MM.1S (cell line): ENCODE measurements around the gene FOXC1.

Experiments
- DNase-seq: peaks from one replicate; pipeline ENCODE4 v3.0.0-alpha.2; 2015
- H2AFZ ChIP-seq: fragments of 300-600 bp; sonication (generic); 2 replicates; pipeline ENCODE4 v1.6.0; 2016; ENCODE audit warnings: antibody characterized with exemption, low read length
- H3F3A ChIP-seq: fragments of 300-600 bp; sonication (generic); 2 replicates; pipeline ENCODE4 v1.6.1; 2016; ENCODE audit warnings: mild to moderate bottlenecking, antibody characterized with exemption, low read length, moderate library complexity, mixed read lengths; ENCODE audit not compliant: insufficient read depth
- H3K27ac ChIP-seq: fragments of 300-600 bp; sonication (generic); 2 replicates; pipeline ENCODE4 v1.5.1; 2016; ENCODE audit warnings: mild to moderate bottlenecking, low read length
- H3K27me3 ChIP-seq: fragments of 300-600 bp; sonication (generic); replicated peaks from 2 replicates; pipeline ENCODE4 v1.6.0; 2016; ENCODE audit warnings: low read length; ENCODE audit not compliant: insufficient read depth
- H3K36me3 ChIP-seq: fragments of 300-600 bp; sonication (generic); replicated peaks from 2 replicates; pipeline ENCODE4 v1.6.1; 2016; ENCODE audit warnings: mild to moderate bottlenecking, low read length, mixed read lengths; ENCODE audit not compliant: insufficient read depth
- H3K4me1 ChIP-seq: fragments of 300-600 bp; sonication (generic); 2 replicates; pipeline ENCODE4 v1.6.1; 2016; ENCODE audit warnings: low read length, mixed read lengths
- H3K4me2 ChIP-seq: fragments of 300-600 bp; sonication (generic); 2 replicates; pipeline ENCODE4 v1.6.0; 2016; ENCODE audit warnings: low read depth, low read length
- H3K4me3 ChIP-seq: fragments of 300-600 bp; sonication (generic); 2 replicates; pipeline ENCODE4 v1.5.1; 2016; ENCODE audit warnings: low read length, mixed read lengths
- H3K79me2 ChIP-seq: fragments of 300-600 bp; sonication (generic); 2 replicates; pipeline ENCODE4 v1.6.1; 2016; ENCODE audit warnings: mixed run types, low read length, mixed read lengths
- H3K9ac ChIP-seq: fragments of 300-600 bp; sonication (generic); 2 replicates; pipeline ENCODE4 v1.6.1; 2016; ENCODE audit warnings: low read length, mixed read lengths
- H3K9me2 ChIP-seq: fragments of 300-600 bp; sonication (generic); replicated peaks from 2 replicates; pipeline ENCODE4 v1.6.1; 2016; ENCODE audit warnings: mild to moderate bottlenecking, low read length, mixed read lengths; ENCODE audit not compliant: insufficient read depth
- H3K9me3 ChIP-seq: fragments of 300-600 bp; sonication (generic); replicated peaks from 2 replicates; pipeline ENCODE4 v1.6.1; 2016; ENCODE audit warnings: mild to moderate bottlenecking, low read length, mixed read lengths; ENCODE audit not compliant: insufficient read depth
- H4K20me1 ChIP-seq: fragments of 300-600 bp; sonication (generic); 2 replicates; pipeline ENCODE4 v1.6.1; 2016; ENCODE audit warnings: mild to moderate bottlenecking, low read length, moderate library complexity, mixed read lengths; ENCODE audit not compliant: insufficient read depth
- CTCF ChIP-seq: fragments of 300-600 bp; sonication (generic); IDR thresholded peaks from 2 replicates; pipeline ENCODE4 v1.5.1; 2016; ENCODE audit warnings: antibody characterized with exemption, low read length, mixed read lengths
- EZH2 ChIP-seq: fragments of 300-600 bp; sonication (generic); optimal IDR thresholded peaks from 2 replicates; pipeline ENCODE3; 2017; ENCODE audit warnings: low read depth, mild to moderate bottlenecking, antibody characterized with exemption, low read length, mixed read lengths
- EZH2phosphoT487 ChIP-seq: fragments of 300-600 bp; sonication (generic); IDR thresholded peaks from 2 replicates; pipeline ENCODE4 v1.6.1; 2018; ENCODE audit warnings: antibody characterized with exemption, low read length

FOXC1 gene

DNA sequence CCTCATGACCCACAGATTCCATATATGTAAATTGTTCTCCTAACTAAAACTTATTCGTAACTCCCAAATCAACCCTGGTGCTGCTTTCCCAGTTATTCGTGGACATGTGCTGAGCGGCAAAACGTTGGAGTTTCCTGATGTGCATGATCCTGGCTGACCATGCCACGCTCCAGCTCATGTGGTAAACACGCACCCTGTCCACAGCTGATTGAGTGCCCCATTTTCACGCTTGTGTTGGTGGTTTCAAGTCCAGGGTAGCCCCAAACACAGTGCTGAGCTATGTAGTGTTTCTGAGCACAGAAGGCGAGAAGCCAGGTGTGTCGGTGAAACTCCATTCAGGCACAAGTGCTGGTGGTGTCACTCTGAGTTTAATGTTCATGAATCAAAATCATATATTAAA, 19.1 kb upstream of the FOXC1 start:
- TF ChIP-seq EZH2phosphoT487 (no peak), CTCF (no peak), EZH2 (no peak)
- no peak for DNase-seq
- Histone ChIP-seq H3K36me3 (no peaks in the 10 kb centered on the region), H3F3A (no peaks in the 10 kb centered on the region), H3K9me2 (no peaks in the 10 kb centered on the region), H3K4me2 (no peak overlapping the region), H3K4me1 (no peaks in the 10 kb centered on the region), H3K9ac (no peak overlapping the region), H3K27ac (no peak overlapping the region), H3K4me3 (no peak overlapping the region), H2AFZ (no peak overlapping the region), H3K79me2 (no peaks in the 10 kb centered on the region), H3K27me3 (peaks cover 16% of the 10 kb centered on the region; the same call in 1 of the 2 replicates), H3K9me3 (no peaks in the 10 kb centered on the region), H4K20me1 (no peaks in the 10 kb centered on the region)

DNA sequence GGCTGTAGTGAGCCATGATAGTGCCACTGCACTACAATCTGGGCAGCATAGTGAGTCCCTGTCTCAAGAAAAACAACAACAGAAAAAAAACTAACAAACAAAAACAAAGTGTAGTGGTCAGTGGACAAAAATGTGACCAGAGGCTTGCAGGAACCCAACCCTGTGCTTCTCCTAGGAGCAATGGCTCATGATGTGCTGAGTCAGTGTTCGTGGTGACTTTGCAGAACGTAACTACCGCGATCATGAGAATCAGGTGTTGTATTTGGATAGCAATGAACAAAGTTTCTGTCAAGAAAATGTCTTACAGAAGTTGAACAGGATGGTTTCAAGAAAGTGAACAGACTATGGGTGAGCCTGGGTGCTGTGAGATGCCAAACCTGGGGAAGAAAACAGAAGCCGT, 18.5 kb upstream of the FOXC1 start:
- Histone ChIP-seq H3K9me2 (no peaks in the 10 kb centered on the region), H3K9me3 (no peaks in the 10 kb centered on the region), H3K27me3 (peaks cover 16% of the 10 kb centered on the region; the same call in 1 of the 2 replicates), H3K79me2 (no peaks in the 10 kb centered on the region), H3K27ac (no peak overlapping the region), H3K4me2 (no peak overlapping the region), H3F3A (no peaks in the 10 kb centered on the region), H4K20me1 (no peaks in the 10 kb centered on the region), H3K36me3 (no peaks in the 10 kb centered on the region), H2AFZ (no peak overlapping the region), H3K9ac (no peak overlapping the region), H3K4me3 (no peak overlapping the region), H3K4me1 (no peaks in the 10 kb centered on the region)
- TF ChIP-seq EZH2 (no peak), EZH2phosphoT487 (no peak)
- DNase-seq: no peak

GRCh38 chr6:1591926-1592325, 17.8 kb upstream of the FOXC1 start:
- H3K27ac ChIP-seq: no peak overlapping the region
- H3K4me3 ChIP-seq: no peak overlapping the region
- H3K4me1 ChIP-seq: no peaks in the 10 kb centered on the region
- no peaks in the 10 kb centered on the region for H3K36me3 ChIP-seq
- H3K9me2 ChIP-seq: no peaks in the 10 kb centered on the region
- no peak overlapping the region for H2AFZ ChIP-seq
- TF ChIP-seq EZH2 (no peak), CTCF (no peak), EZH2phosphoT487 (no peak)
- H3F3A ChIP-seq: no peaks in the 10 kb centered on the region
- peaks cover 16% of the 10 kb centered on the region; the same call in 1 of the 2 replicates for H3K27me3 ChIP-seq
- H4K20me1 ChIP-seq: no peaks in the 10 kb centered on the region
- H3K4me2 ChIP-seq: no peak overlapping the region
- H3K79me2 ChIP-seq: no peaks in the 10 kb centered on the region
- no peak for DNase-seq
- H3K9ac ChIP-seq: no peak overlapping the region
- no peaks in the 10 kb centered on the region for H3K9me3 ChIP-seq

DNA sequence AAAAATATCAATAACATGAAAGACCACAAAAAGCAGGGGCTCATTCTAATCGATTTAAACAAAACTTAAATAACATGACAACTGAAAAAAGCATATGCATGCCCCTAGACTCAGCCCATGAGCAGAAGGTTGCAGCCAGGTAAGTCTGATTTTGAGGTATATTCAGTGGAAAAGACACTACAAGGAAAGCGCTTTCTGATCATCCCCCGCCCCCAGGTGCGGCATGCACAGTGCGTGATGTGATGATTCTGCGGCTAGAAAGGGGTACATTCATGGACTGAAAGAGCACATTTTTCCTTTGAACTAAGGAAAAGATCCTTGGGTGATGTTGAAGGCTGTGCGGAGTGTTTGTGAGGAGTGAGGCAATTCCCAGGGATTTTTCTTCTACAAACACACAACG, 16.9 kb upstream of the FOXC1 start:
- Histone ChIP-seq H3K9me2 (no peaks in the 10 kb centered on the region), H3K27ac (no peak overlapping the region), H3K9ac (no peak overlapping the region), H4K20me1 (no peaks in the 10 kb centered on the region), H2AFZ (no peak overlapping the region), H3K9me3 (no peaks in the 10 kb centered on the region), H3K4me1 (no peaks in the 10 kb centered on the region), H3K4me3 (no peak overlapping the region), H3K27me3 (peaks cover 16% of the 10 kb centered on the region; the same call in 1 of the 2 replicates), H3K36me3 (no peaks in the 10 kb centered on the region), H3K79me2 (no peaks in the 10 kb centered on the region), H3F3A (no peaks in the 10 kb centered on the region), H3K4me2 (no peak overlapping the region)
- no peak for TF ChIP-seq CTCF
- no peak for TF ChIP-seq EZH2phosphoT487
- no peak for TF ChIP-seq EZH2
- DNase-seq: no peak
